HG03520 (cell line): ENCODE data around the gene POF1B.

ENCODE experiments used
- ATAC-seq: cut with Tn5 transposase; IDR thresholded peaks from one replicate; pipeline ENCODE4 v1.9.1; 2021; ENCODE audit warnings: mild to moderate bottlenecking, moderate library complexity; ENCODE audit not compliant: unreplicated experiment

POF1B gene

GRCh38 chrX:85243761-85244449 is 135.6 kb downstream of the POF1B start, which contains the start of the genes SATL1 and ZNF711:
Gene SATL1 (minus strand): TSS chrX:85243779. CDS start chrX:85108968, 134,811 bp downstream.
Gene ZNF711 (plus strand): TSS chrX:85243991. CDS start chrX:85247573, 3,582 bp downstream.
- ATAC-seq = peak; percentile 66

- ATAC-seq = no peak
Observed at GRCh38 chrX:85243155-85243554, 136.3 kb downstream of the POF1B start.
